PC-9 (cell line): Measurements from ENCODE around the gene FOXD4L1. TPM values are rescaled to one million over a fixed set of nuclear protein-coding genes. Genes with fewer than 3 reads are reported as not detected.
"Not testable (repeated sequence)": the region's sequence is repeated elsewhere in the genome, so short reads cannot be mapped to it uniquely, and the experiment has no call there.

ENCODE experiments used
- BruUV-seq: library from RNA; stranded (reverse); fragments of 400-500 nt; replicated peaks from 2 replicates; lab custom pipeline; 2021; lab: Mats Ljungman, UMichigan
- CTCF ChIA-PET: fragments of 300-600 bp; sonication (Branson Sonifier 250); formaldehyde crosslinking; loops from one replicate; lab custom pipeline; 2022; ENCODE audit warnings: antibody characterized with exemption; lab: Charles Lee
- POLR2A ChIA-PET: fragments of 300-600 bp; sonication (Branson Sonifier 250); formaldehyde crosslinking; loops from one replicate; lab custom pipeline; 2022; ENCODE audit warnings: antibody characterized with exemption; ENCODE audit not compliant: unreplicated experiment; lab: Charles Lee
- DNase-seq, 2 experiments: peaks; one replicate each; pipeline versions ENCODE4 v3.0.0 to v3.0.0-alpha.2; 2015 to 2022; ENCODE audit warnings: mixed read lengths in 1 of 2
- H2AFZ ChIP-seq: fragments of 200-600 bp; sonication (generic); 2 replicates; pipeline ENCODE4 v1.8.1; 2017; ENCODE audit warnings: antibody characterized with exemption
- H3F3A ChIP-seq: fragments of 200-600 bp; sonication (generic); 2 replicates; pipeline ENCODE4 v1.8.1; 2017; ENCODE audit warnings: antibody characterized with exemption, mild to moderate bottlenecking, low read depth; ENCODE audit not compliant: insufficient read depth
- H3K27ac ChIP-seq: fragments of 200-600 bp; sonication (generic); 2 replicates; pipeline ENCODE4 v1.6.1; 2016; ENCODE audit warnings: mixed run types
- H3K27me3 ChIP-seq: fragments of 200-600 bp; sonication (generic); 2 replicates; pipeline ENCODE4 v1.6.1; 2016; ENCODE audit warnings: low read depth, mixed run types; ENCODE audit not compliant: insufficient read depth
- H3K36me3 ChIP-seq: fragments of 200-600 bp; sonication (generic); 2 replicates; pipeline ENCODE4 v1.6.1; 2016; ENCODE audit warnings: low read depth, mixed run types
- H3K4me1 ChIP-seq: fragments of 200-600 bp; sonication (generic); replicated peaks from 2 replicates; pipeline ENCODE4 v1.6.1; 2016; ENCODE audit warnings: mixed run types; ENCODE audit not compliant: insufficient read depth
- H3K4me2 ChIP-seq: fragments of 200-600 bp; sonication (generic); 2 replicates; pipeline ENCODE4 v1.6.1; 2017; ENCODE audit warnings: mixed run types
- H3K4me3 ChIP-seq: fragments of 200-600 bp; sonication (generic); 2 replicates; pipeline ENCODE4 v1.6.1; 2016; ENCODE audit warnings: mixed run types
- H3K79me2 ChIP-seq: fragments of 200-600 bp; sonication (generic); 2 replicates; pipeline ENCODE4 v1.6.1; 2017; ENCODE audit warnings: low read depth, mixed run types
- H3K9me2 ChIP-seq: fragments of 200-600 bp; sonication (generic); 2 replicates; pipeline ENCODE4 v1.8.1; 2017; ENCODE audit warnings: mild to moderate bottlenecking; ENCODE audit not compliant: insufficient read depth
- H3K9me3 ChIP-seq: fragments of 200-600 bp; sonication (generic); 2 replicates; pipeline ENCODE4 v1.8.1; 2016; ENCODE audit warnings: low read depth; ENCODE audit not compliant: insufficient read depth
- H4K20me1 ChIP-seq: fragments of 200-600 bp; sonication (generic); 2 replicates; pipeline ENCODE4 v1.8.1; 2017; ENCODE audit not compliant: insufficient read depth
- intact Hi-C: fragments of 100-400 bp; cut with micrococcal nuclease; formaldehyde crosslinking; loops from one replicate; pipeline ENCODE4 v1.10.0; 2022; ENCODE audit not compliant: unreplicated experiment
- total RNA-seq: library from RNA; stranded (reverse); gene quantifications from 2 replicates; pipeline ENCODE4 v1.2.3, GENCODE V29; 2021

Gene FOXD4L1
- total RNA-seq, 1 experiment from 2014 or later: 0.28 TPM

- H3K4me1 ChIP-seq, CTCF ChIA-PET, H3K36me3 ChIP-seq, H3F3A ChIP-seq, H3K4me2 ChIP-seq, H3K27ac ChIP-seq, DNase-seq, BruUV-seq, H3K9me2 ChIP-seq, POLR2A ChIA-PET, H3K4me3 ChIP-seq, H3K9me3 ChIP-seq, H3K79me2 ChIP-seq, H3K27me3 ChIP-seq, H4K20me1 ChIP-seq, intact Hi-C loops, H2AFZ ChIP-seq: not testable (repeated sequence)
These were observed 42.9 kb downstream of the FOXD4L1 start for GRCh38 chr2:113541204-113541975.

GRCh38 chr2:113541976-113542485, 43.6 kb downstream of the FOXD4L1 start:
- H2AFZ ChIP-seq, H3K4me2 ChIP-seq, H3K9me2 ChIP-seq, H3K27ac ChIP-seq, POLR2A ChIA-PET, H3K27me3 ChIP-seq, intact Hi-C loops, H3K36me3 ChIP-seq, H3K79me2 ChIP-seq, H3F3A ChIP-seq, H3K4me3 ChIP-seq, DNase-seq, CTCF ChIA-PET, H3K9me3 ChIP-seq, BruUV-seq, H4K20me1 ChIP-seq, H3K4me1 ChIP-seq: not testable (repeated sequence)

GRCh38 chr2:113542529-113542928, 44.1 kb downstream of the FOXD4L1 start:
- H3K4me2 ChIP-seq, POLR2A ChIA-PET, BruUV-seq: not testable (repeated sequence)

More at GRCh38 chr2:113542529-113542928, 44.1 kb downstream of the FOXD4L1 start:
- H3K9me3 ChIP-seq, DNase-seq, H4K20me1 ChIP-seq, H3K79me2 ChIP-seq, H3K4me1 ChIP-seq, H3F3A ChIP-seq, intact Hi-C loops, H3K4me3 ChIP-seq, H3K36me3 ChIP-seq, H2AFZ ChIP-seq, H3K27ac ChIP-seq, H3K9me2 ChIP-seq, CTCF ChIA-PET, H3K27me3 ChIP-seq: not testable (repeated sequence)

Other genes starting within 250 kb of the FOXD4L1 start
- gene PAX8, start 219.7 kb upstream of the FOXD4L1 start, total RNA-seq: 5.8 and 6.4 TPM in 2 replicates
- gene ZNG1B, start 61.0 kb upstream of the FOXD4L1 start, total RNA-seq: 37.5 and 42.2 TPM in 2 replicates
- 19.3 and 27.7 TPM in 2 replicates for gene RABL2A, start 128.6 kb downstream of the FOXD4L1 start, total RNA-seq